Stimulated activated CD8-positive, alpha-beta memory T cell treated with anti-CD3 and anti-CD28 coated beads, Interleukin-15, amount 100 ng/mL, for 4 hours (primary cell): Measurements from ENCODE around the gene R3HDML.
"Not testable (repeated sequence)": the region's sequence is repeated elsewhere in the genome, so short reads cannot be mapped to it uniquely, and the experiment has no call there.

Experiments used
- DNase-seq, 2 donors: peaks; one replicate each; pipeline ENCODE4 v3.0.0-alpha.2; 2020; ENCODE audit warnings: low read depth in 2 of 2

Gene R3HDML

DNA sequence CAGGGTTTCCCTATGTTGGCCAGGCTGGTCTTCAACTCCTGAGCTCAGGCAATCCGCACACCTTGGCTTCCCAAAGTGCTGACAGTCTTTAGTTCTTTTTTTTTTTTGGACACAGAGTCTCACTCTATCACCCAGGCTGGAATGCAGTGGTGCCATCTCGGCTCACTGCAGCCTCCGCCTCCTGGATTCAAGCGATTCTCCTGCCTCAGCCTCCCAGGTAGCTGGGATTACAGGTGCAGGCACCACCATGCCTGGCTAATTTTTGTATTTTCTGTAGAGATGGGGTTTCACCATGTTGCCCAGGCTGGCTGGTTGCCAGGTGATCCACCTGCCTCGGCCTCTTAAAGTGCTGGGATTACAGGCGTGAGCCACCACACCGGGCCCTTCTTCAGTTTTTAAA is 9.1 kb upstream of the R3HDML start:
- DNase-seq, result not testable (repeated sequence)

- no peak for DNase-seq
These were observed 8.4 kb upstream of the R3HDML start for GRCh38 chr20:44328428-44328827.

GRCh38 chr20:44331201-44331600 is 5.6 kb upstream of the R3HDML start:
- no peak for DNase-seq

DNA sequence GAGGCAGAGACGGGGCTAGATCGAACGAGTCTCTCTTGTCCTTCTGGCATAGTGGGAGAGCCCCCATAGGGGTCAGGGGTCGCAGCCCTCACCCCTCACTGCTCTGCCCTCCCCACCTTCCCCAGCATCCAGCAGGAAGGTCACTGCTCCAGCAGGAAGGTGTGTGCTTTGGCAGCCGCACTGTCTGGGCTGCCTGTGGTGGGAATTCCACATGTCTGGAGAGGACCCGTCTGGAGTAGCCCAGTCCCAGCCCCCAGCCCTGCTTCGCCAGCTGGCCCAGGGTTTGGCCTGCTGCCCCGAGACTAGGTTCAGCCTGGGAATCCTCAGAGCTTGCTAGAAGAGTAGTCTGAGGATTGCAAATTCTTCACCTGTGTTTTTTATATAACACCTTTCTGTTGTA is 2.5 kb upstream of the R3HDML start:
- DNase-seq, result no peak

DNA sequence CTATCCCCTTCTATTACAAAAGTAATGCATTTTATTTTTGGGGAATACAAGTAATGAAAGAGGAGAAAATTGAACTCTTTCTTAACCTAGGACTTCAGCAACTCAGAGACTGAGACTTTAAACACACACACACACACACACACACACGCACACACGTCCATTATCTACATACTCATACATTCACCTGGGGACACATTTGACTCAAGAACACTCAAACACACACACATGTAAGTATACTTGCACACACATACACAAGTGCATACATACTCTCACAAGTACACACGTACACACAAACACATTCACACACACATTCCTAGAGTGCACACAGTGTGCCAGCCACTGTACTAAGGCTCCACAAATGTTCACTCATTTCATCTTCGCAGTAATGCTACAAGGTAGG is 2.1 kb upstream of the R3HDML start:
- DNase-seq, result no peak

DNA sequence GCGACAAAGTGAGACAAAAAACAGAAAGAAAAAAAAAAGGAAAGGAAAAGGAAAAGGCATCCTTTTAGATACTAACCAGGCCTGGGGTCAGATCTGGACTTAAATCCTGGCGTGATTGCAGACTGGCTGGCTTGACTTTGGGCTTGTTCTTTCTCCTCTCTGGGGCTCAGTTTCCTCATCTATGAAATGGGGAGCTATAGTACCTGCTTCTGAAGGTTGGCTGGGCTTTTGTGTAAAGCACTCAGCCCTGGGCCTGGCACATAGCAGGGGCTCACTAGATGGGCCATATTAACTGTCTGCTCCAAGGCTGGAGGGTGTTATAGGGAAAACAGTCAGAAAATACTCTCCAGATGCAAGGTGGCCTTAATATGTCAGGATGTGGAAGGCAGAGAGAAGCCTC is 1.2 kb upstream of the R3HDML start:
- no peak for DNase-seq

DNA sequence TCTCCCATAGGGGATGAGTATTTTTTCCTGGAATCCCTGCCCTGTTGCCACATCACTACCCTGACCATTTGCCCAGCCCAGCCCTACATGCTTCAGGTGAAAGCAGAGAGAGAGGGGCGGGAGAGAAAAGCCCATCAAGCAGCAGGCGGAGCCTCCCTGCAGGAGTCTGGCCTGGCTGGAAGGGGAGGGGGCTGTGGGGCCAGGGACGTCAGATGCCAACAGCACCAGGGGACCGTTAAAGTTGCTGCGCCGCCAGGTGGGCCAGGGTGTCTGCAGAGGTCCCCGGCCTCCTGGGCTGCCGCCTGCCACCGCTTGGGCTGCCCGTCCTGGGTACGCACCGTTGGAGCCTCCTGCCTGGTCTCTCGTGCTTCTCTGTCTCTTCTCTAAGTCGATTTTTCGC is 757 bp upstream of the R3HDML start:
- no peak for DNase-seq

DNA sequence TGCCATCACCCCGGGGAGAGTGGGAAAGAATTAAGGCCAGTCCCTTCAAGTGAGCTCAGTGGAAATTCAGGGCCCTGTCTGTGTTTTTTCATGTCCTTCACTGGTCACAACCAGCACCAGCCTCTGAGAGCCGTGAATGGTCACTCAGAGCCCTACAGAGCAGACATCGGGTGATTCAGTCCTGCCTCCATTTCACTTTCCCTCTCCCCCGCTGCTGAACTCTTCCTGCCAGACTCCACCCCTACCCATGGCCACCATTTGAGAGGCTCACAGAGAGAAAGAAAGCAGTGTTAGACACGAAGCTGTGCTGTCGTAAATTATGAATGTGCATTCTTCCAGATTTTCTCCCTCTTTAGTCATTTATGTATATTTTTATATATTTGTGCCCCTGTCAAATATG is 5.4 kb downstream of the R3HDML start:
- DNase-seq, result no peak

DNA sequence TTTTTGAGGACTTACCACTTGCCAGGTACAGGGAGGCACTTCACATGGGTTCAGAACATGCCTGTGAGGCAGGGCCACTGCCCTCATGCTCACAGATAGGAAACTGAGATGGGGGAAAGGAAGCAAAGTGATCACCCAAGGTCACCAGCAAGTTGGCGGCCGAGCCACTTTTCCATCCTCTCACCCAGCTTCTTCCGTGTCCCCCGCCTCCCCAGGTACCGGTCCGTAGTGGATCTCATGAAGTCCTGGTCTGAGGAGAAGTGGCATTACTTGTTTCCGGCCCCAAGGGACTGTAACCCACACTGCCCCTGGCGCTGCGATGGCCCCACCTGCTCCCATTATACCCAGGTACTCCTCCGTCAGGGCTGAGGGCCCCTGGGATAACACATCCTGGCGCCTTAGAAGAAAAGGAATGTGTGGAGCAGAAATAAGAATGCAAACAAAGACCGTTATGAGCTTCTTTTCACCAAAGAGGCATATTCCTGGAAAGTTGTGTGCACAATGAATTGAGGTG is 6.4 kb downstream of the R3HDML start:
- DNase-seq, result no peak

- DNase-seq, result no peak
These were observed 7.9 kb downstream of the R3HDML start for GRCh38 chr20:44344723-44345122.

DNA sequence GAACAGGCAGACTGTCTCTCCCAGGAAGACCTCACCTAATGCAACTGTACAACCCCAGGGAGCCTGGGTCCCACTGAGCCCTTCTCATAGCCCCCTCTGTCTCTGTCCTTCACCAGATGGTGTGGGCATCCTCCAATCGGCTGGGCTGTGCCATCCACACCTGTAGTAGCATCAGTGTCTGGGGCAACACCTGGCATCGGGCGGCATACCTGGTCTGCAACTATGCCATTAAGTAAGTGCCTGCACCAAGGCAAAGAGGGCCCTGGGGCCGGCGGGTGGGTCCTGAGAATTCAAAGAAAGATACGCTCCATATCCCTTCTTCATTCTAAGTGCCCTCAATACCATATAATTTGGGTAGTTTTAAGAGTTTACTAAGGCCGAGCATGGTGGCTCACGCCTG is 8.3 kb downstream of the R3HDML start:
- no peak for DNase-seq

- not testable (repeated sequence) for DNase-seq
These were observed 9.1 kb downstream of the R3HDML start for GRCh38 chr20:44345941-44346340.

- no peak for DNase-seq
These were observed 11.4 kb downstream of the R3HDML start for GRCh38 chr20:44348168-44348659.

DNA sequence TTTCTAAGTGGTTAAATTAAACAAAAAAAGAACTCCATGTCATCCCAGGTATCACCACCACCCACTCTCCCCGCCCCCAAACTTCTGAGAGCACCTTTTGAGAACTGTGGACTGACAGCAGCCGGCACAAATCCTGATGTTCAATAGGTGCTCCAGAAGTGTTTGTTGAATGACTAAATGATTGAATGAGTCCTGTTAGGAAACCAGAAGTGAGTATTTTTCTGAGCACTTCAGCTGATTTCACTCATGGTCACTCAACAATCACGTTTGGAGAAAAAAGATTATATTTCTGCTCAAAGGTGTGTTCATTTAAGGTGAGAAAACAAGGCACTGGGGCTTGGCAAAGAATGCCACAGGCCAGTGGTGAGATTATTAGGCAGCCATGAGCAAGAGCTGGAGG is 12.5 kb downstream of the R3HDML start:
- no peak for DNase-seq

- DNase-seq, result no peak
These were observed 13.7 kb downstream of the R3HDML start for GRCh38 chr20:44350567-44350966.

- DNase-seq, result no peak
These were observed 18.2 kb downstream of the R3HDML start for GRCh38 chr20:44354979-44355497.

DNA sequence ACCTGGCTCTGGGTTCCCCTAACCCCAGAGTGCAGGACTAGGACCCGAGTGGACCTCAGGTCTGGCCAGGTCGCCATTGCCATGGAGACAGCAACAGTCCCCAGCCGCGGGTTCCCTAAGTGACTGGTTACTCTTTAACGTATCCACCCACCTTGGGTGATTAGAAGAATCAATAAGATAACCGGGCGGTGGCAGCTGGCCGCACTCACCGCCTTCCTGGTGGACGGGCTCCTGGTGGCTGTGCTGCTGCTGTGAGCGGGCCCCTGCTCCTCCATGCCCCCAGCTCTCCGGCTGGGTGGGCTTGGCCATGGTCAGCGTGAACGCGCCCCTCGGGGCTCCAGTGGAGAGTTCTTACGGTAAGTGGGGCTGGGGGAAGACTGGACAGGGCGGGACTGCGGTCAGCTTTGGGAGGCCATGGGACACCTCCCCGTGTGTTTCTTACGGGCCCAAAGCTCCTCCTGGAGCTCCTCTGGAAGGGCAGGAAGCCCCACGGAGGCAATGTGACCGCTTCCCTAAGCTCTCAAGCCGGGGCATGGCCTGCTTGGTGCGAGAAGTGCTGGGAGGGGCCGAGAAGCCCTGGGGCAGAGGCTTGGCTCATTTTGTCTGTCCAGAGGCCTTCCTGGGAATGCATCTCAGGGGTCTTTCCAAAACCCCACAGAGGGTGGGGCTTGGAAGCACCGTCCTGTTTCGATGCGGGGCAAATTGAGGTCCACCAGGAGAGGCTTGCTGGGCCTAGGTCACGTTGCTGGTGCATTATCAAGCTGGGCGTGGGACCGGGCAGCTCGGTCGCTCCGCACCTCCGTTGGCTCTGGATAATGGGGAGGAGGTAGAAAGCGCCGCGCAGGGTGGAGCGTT is 18.9 kb downstream of the R3HDML start, which contains the start of gene HNF4A:
HNF4A (plus strand) TSS at position 202 of the 855 bp plus-strand sequence; CDS start at position 308, 106 bp downstream.
- DNase-seq, result no peak

GRCh38 chr20:44356353-44356723 is 19.5 kb downstream of the R3HDML start:
- DNase-seq, result no peak

DNA sequence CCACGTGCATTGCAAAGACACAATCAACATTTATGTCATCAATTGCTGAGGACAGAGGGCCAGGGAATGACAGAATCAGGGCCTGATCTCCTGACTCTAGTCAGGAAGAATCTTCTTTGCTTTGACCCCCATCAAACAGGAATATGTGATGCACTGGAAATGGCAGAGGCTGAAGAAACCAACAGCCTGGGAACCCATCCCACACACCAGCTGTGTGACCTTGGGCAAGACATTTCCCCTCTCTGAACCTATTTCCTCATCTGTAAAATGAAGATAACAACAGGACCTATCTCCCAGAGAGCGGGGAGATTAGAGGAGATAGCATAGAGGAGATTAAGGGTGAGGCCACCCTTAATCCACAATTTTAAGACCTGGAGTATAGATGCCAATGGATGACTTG is 20.2 kb downstream of the R3HDML start:
- DNase-seq, result no peak

DNA sequence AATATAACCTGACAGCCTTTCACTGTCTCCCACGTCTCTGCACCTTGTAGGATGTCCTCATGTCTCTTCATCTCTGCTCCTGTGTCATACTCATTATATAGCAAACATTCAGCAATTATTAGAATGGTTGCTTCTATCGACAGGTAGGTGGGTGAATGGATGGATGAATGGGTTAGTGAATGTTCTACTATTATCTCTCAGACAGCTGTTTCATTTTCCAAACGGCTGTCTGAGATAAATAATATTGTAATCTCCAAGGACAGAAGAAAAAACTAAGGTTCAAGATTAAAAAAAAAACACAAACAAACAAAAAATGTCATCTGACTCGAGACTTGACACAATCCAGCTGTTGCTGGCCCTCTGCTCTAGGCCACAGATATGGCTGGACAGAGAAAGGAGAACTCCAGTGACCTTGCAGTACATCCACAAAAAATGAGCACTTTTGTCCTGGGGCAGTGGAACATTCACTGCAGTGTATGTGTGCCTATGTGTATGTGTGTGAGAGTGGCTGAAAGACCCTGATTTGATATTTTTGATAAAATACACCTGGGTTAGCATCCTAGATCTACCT is 20.8 kb downstream of the R3HDML start:
- DNase-seq, result no peak

GRCh38 chr20:44358776-44359175 is 21.9 kb downstream of the R3HDML start:
- no peak for DNase-seq

DNA sequence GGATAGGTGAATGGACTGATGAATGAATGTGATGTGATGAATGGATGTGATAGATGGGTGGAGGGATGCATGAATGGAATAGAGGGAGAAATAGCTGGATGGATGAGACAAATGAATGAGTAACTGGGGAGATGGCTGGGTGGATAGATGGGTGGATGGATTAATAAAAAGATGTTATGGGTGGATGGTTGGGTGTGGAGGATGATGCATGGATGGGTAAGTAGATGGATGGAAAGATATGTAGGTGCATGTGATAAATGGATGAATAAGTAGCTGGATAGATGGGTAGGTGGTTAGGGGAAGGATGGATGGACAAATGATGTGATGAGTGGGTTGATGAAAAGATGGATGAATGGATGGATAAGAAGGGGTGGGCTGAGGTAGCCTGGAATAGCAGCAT is 23.4 kb downstream of the R3HDML start:
- no peak for DNase-seq

DNA sequence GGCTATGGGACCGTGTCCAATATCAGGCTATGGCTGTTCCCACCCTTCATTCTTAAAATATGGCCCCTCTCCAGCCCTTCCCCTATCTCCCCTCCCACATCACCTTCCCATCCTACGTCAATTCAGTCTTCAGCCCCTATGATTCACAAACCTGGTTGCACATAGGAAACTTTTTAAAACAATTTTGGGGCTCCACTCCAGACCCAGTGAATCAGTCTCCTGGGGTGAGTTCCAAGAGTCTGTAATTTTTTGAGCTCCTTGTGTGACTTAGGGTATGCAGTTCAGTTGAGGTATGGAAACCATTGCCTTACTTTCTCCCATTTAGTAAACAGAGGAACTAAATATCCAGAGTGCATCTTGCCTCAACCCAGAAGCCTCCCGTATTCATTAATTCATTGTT is 24.2 kb downstream of the R3HDML start:
- DNase-seq, result no peak
